Progenitor cell of endocrine pancreas (in vitro differentiated cells): ENCODE results near the gene MORC3. TPM values are rescaled to one million over a fixed set of nuclear protein-coding genes. Genes with fewer than 3 reads are reported as not detected.

Source experiments
- DNase-seq: peaks from one replicate; pipeline ENCODE4 v3.0.0; 2021; ENCODE audit warnings: low spot score; ENCODE audit not compliant: unreplicated experiment
- H3K27ac Mint-ChIP-seq: 2 replicates; pipeline ENCODE4 v1.8.0; 2021; ENCODE audit warnings: mild to moderate bottlenecking, moderate library complexity, mixed read lengths
- H3K27me3 Mint-ChIP-seq: 2 replicates; pipeline ENCODE4 v1.8.0; 2021; ENCODE audit warnings: mixed read lengths
- H3K36me3 Mint-ChIP-seq: 2 replicates; pipeline ENCODE4 v1.8.0; 2022; ENCODE audit warnings: mixed read lengths; ENCODE audit not compliant: insufficient read depth
- H3K4me1 Mint-ChIP-seq: 2 replicates; pipeline ENCODE4 v1.8.0; 2021; ENCODE audit warnings: low read depth, mixed read lengths
- H3K4me3 Mint-ChIP-seq: 2 replicates; pipeline ENCODE4 v1.8.0; 2021; ENCODE audit warnings: low read depth, mild to moderate bottlenecking, moderate library complexity, mixed read lengths
- H3K9me3 Mint-ChIP-seq: 2 replicates; pipeline ENCODE4 v1.8.0; 2021; ENCODE audit warnings: low read depth, mixed read lengths
- CTCF ChIP-seq: fragments of 200-600 bp; sonication (generic); IDR thresholded peaks from one replicate; pipeline ENCODE4 v1.5.0; 2021; ENCODE audit warnings: antibody characterized with exemption, mild to moderate bottlenecking; ENCODE audit not compliant: unreplicated experiment
- total RNA-seq: library from RNA; stranded (reverse); gene quantifications from 2 replicates; pipeline ENCODE4 v1.2.1, GENCODE V29; 2021

MORC3 gene
- total RNA-seq, 1 donor from 2014 or later: 33.7 TPM

GRCh38 chr21:36359185-36359584 lies 39.2 kb downstream of the MORC3 start:
- no peaks in the 10 kb centered on the region for H3K27me3 Mint-ChIP-seq
- H3K4me3 Mint-ChIP-seq: no peak overlapping the region
- H3K4me1 Mint-ChIP-seq: no peaks in the 10 kb centered on the region
- no peak overlapping the region for H3K27ac Mint-ChIP-seq
- TF ChIP-seq CTCF: no peak
- no peaks in the 10 kb centered on the region for H3K9me3 Mint-ChIP-seq
- peaks cover 34% of the 10 kb centered on the region for H3K36me3 Mint-ChIP-seq
- DNase-seq: no peak

- DNase-seq: no peak
- no peak overlapping the region for H3K4me3 Mint-ChIP-seq
- no peaks in the 10 kb centered on the region for H3K9me3 Mint-ChIP-seq
- peaks cover 36% of the 10 kb centered on the region for H3K36me3 Mint-ChIP-seq
- no peaks in the 10 kb centered on the region for H3K4me1 Mint-ChIP-seq
- TF ChIP-seq CTCF: no peak
- no peaks in the 10 kb centered on the region for H3K27me3 Mint-ChIP-seq
- H3K27ac Mint-ChIP-seq: no peak overlapping the region
These were observed 49.2 kb downstream of the MORC3 start for GRCh38 chr21:36369064-36369685.

- no peak for TF ChIP-seq CTCF
- H3K4me1 Mint-ChIP-seq: peaks cover 1% of the 10 kb centered on the region
These were observed 56.0 kb downstream of the MORC3 start for GRCh38 chr21:36375994-36376393.

GRCh38 chr21:36377391-36377842 lies 57.4 kb downstream of the MORC3 start:
- peaks cover 5% of the 10 kb centered on the region for H3K4me1 Mint-ChIP-seq
- no peak for TF ChIP-seq CTCF
- H3K4me3 Mint-ChIP-seq: no peak overlapping the region
- H3K27ac Mint-ChIP-seq: no peak overlapping the region
- peaks cover 18% of the 10 kb centered on the region for H3K36me3 Mint-ChIP-seq
- H3K9me3 Mint-ChIP-seq: no peaks in the 10 kb centered on the region
- no peaks in the 10 kb centered on the region for H3K27me3 Mint-ChIP-seq
- no peak for DNase-seq

More at GRCh38 chr21:36375994-36376393, 56.0 kb downstream of the MORC3 start:
- Mint-ChIP-seq H3K9me3 (no peaks in the 10 kb centered on the region), H3K4me3 (no peak overlapping the region), H3K27me3 (no peaks in the 10 kb centered on the region), H3K36me3 (peaks cover 24% of the 10 kb centered on the region), H3K27ac (no peak overlapping the region)
- DNase-seq: no peak

- Mint-ChIP-seq H3K9me3 (no peaks in the 10 kb centered on the region), H3K27ac (no peak overlapping the region), H3K27me3 (no peaks in the 10 kb centered on the region), H3K4me3 (no peak overlapping the region), H3K36me3 (peaks cover 12% of the 10 kb centered on the region), H3K4me1 (peaks cover 5% of the 10 kb centered on the region)
- DNase-seq: no peak
- TF ChIP-seq CTCF: no peak
These were observed 59.3 kb downstream of the MORC3 start for GRCh38 chr21:36379251-36379650.
